PC-3 (cell line): Measurements from ENCODE around the gene LGI1. TPM values are rescaled to one million over a fixed set of nuclear protein-coding genes. Genes with fewer than 3 reads are reported as not detected.

ENCODE experiments used
- ATAC-seq: fragments of 200-7000 bp; cut with Tn5 transposase; 2 replicates; pipeline ENCODE4 v1.9.1; 2020; ENCODE audit warnings: mild to moderate bottlenecking, moderate library complexity
- BruUV-seq: library from RNA; stranded (reverse); fragments of 400-500 nt; replicated peaks from 2 replicates; lab custom pipeline; 2021; lab: Mats Ljungman, UMichigan
- CTCF ChIA-PET: fragments of 300-600 bp; sonication (Branson Sonifier 250); formaldehyde crosslinking; loops from one replicate; lab custom pipeline; 2022; ENCODE audit warnings: antibody characterized with exemption; lab: Charles Lee
- POLR2A ChIA-PET: fragments of 300-600 bp; sonication (Branson Sonifier 250); formaldehyde crosslinking; loops from one replicate; lab custom pipeline; 2022; ENCODE audit warnings: antibody characterized with exemption; ENCODE audit not compliant: unreplicated experiment; lab: Charles Lee
- DNase-seq: peaks from one replicate; pipeline ENCODE4 v3.0.0-alpha.2; 2015
- H2AFZ ChIP-seq: fragments of 300-600 bp; sonication (generic); 2 replicates; pipeline ENCODE4 v1.6.0; 2016; ENCODE audit warnings: antibody characterized with exemption, low read length
- H3F3A ChIP-seq: fragments of 300-600 bp; sonication (generic); one replicate; pipeline ENCODE4 v1.6.0; 2017; ENCODE audit warnings: antibody characterized with exemption, low read length, control low read depth, mild to moderate bottlenecking; ENCODE audit not compliant: unreplicated experiment
- H3K27ac ChIP-seq: fragments of 300-600 bp; sonication (generic); 2 replicates; pipeline ENCODE4 v1.5.1; 2016; ENCODE audit warnings: mild to moderate bottlenecking, low read length
- H3K27me3 ChIP-seq: fragments of 300-600 bp; sonication (generic); 2 replicates; pipeline ENCODE4 v1.6.1; 2016; ENCODE audit warnings: low read length, mixed read lengths
- H3K36me3 ChIP-seq: fragments of 300-600 bp; sonication (generic); 2 replicates; pipeline ENCODE4 v1.6.1; 2016; ENCODE audit warnings: low read depth, mixed run types, low read length, mixed read lengths
- H3K4me1 ChIP-seq: fragments of 300-600 bp; sonication (generic); 2 replicates; pipeline ENCODE4 v1.5.1; 2016; ENCODE audit warnings: low read length; ENCODE audit not compliant: insufficient read depth
- H3K4me2 ChIP-seq: fragments of 300-600 bp; sonication (generic); 2 replicates; pipeline ENCODE4 v1.6.0; 2016; ENCODE audit warnings: low read length
- H3K4me3 ChIP-seq: fragments of 300-600 bp; sonication (generic); 2 replicates; pipeline ENCODE4 v1.5.1; 2016; ENCODE audit warnings: mild to moderate bottlenecking, low read length, mixed read lengths
- H3K79me2 ChIP-seq: fragments of 300-600 bp; sonication (generic); 2 replicates; pipeline ENCODE4 v1.6.1; 2017; ENCODE audit warnings: low read length, mixed read lengths
- H3K9ac ChIP-seq: fragments of 300-600 bp; sonication (generic); 2 replicates; pipeline ENCODE4 v1.6.0; 2016; ENCODE audit warnings: mild to moderate bottlenecking, low read length
- H3K9me2 ChIP-seq: fragments of 300-600 bp; sonication (generic); replicated peaks from 2 replicates; pipeline ENCODE4 v1.6.1; 2016; ENCODE audit warnings: mixed run types, low read length, mixed read lengths
- H3K9me3 ChIP-seq: fragments of 300-600 bp; sonication (generic); 2 replicates; pipeline ENCODE4 v1.6.1; 2016; ENCODE audit warnings: low read length, mixed read lengths
- H4K20me1 ChIP-seq: fragments of 300-600 bp; sonication (generic); 2 replicates; pipeline ENCODE4 v1.6.1; 2016; ENCODE audit warnings: low read length, mixed read lengths
- CTCF ChIP-seq: fragments of 300-600 bp; sonication (generic); conservative IDR thresholded peaks from 2 replicates; pipeline ENCODE4 v1.5.1; 2017; ENCODE audit warnings: antibody characterized with exemption, low read depth, mild to moderate bottlenecking, low read length
- EZH2 ChIP-seq: fragments of 300-600 bp; sonication (generic); IDR thresholded peaks from one replicate; pipeline ENCODE4 v1.6.1; 2017; ENCODE audit warnings: antibody characterized with exemption, mild to moderate bottlenecking, low read length; ENCODE audit not compliant: unreplicated experiment
- EZH2phosphoT487 ChIP-seq: fragments of 300-600 bp; sonication (generic); IDR thresholded peaks from 2 replicates; pipeline ENCODE4 v1.6.1; 2018; ENCODE audit warnings: mild to moderate bottlenecking, antibody characterized with exemption, low read length, borderline replicate concordance
- intact Hi-C: fragments of 100-400 bp; cut with micrococcal nuclease; formaldehyde crosslinking; loops from 2 replicates; pipeline ENCODE4 v1.9.0; 2023
- total RNA-seq: library from RNA; depleted of rRNA; stranded (reverse); fragments of >200 nt; gene quantifications from 2 replicates; pipeline ENCODE4 v1.2.3, GENCODE V29; 2014

LGI1 gene
- total RNA-seq, 1 experiment from 2014 or later, result not detected

- Histone ChIP-seq H3K36me3 (no peaks in the 10 kb centered on the region), H2AFZ (no peak overlapping the region), H3K27me3 (0 out of 2 replicates have a peak, but pooled peaks cover 6% of the 10 kb centered on the region), H3K9me2 (no peaks in the 10 kb centered on the region), H3K4me2 (no peak overlapping the region), H3K27ac (no peak overlapping the region), H3K79me2 (no peaks in the 10 kb centered on the region), H3K9ac (no peak overlapping the region), H3K4me3 (no peak overlapping the region), H4K20me1 (no peaks in the 10 kb centered on the region), H3F3A (no peaks in the 10 kb centered on the region), H3K4me1 (no peaks in the 10 kb centered on the region), H3K9me3 (no peaks in the 10 kb centered on the region)
- TF ChIP-seq CTCF, result no peak
- POLR2A ChIA-PET, result no interaction called here
- DNase-seq, result no peak
- no TSS peak for BruUV-seq
- CTCF ChIA-PET, result no interaction called here
- ATAC-seq, result no peak
- intact Hi-C loops, result no loop called here
These were observed 32.7 kb downstream of the LGI1 start for GRCh38 chr10:93790439-93790838.

- no peak for ATAC-seq
- no peak for DNase-seq
- Histone ChIP-seq H4K20me1 (no peaks in the 10 kb centered on the region), H3K27me3 (0 out of 2 replicates have a peak, but pooled peaks cover 6% of the 10 kb centered on the region), H3K4me1 (no peaks in the 10 kb centered on the region), H3K4me3 (no peak overlapping the region), H2AFZ (no peak overlapping the region), H3K9ac (no peak overlapping the region), H3K27ac (no peak overlapping the region), H3K9me2 (no peaks in the 10 kb centered on the region), H3K36me3 (no peaks in the 10 kb centered on the region), H3K9me3 (no peaks in the 10 kb centered on the region), H3K4me2 (no peak overlapping the region), H3K79me2 (no peaks in the 10 kb centered on the region), H3F3A (no peaks in the 10 kb centered on the region)
- ChIA-PET POLR2A (no interaction called here), CTCF (interaction anchor here (0.5 kb wide), 1 partner anchor 49 kb away, joined by 3 read pairs; no protein-coding TSS in a partner anchor)
- TF ChIP-seq CTCF (no peak), EZH2 (no peak), EZH2phosphoT487 (no peak)
- no TSS peak for BruUV-seq
- intact Hi-C loops, result no loop called here
These were observed 38.4 kb downstream of the LGI1 start for GRCh38 chr10:93796167-93796566.

- TF ChIP-seq EZH2 (no peak), EZH2phosphoT487 (no peak), CTCF (no peak)
- Histone ChIP-seq H3K9me3 (no peaks in the 10 kb centered on the region), H3K79me2 (no peaks in the 10 kb centered on the region), H2AFZ (no peak overlapping the region), H3K9me2 (no peaks in the 10 kb centered on the region), H3K4me1 (no peaks in the 10 kb centered on the region), H3F3A (no peaks in the 10 kb centered on the region), H4K20me1 (no peaks in the 10 kb centered on the region), H3K36me3 (no peaks in the 10 kb centered on the region), H3K27me3 (no peaks in the 10 kb centered on the region), H3K4me3 (no peak overlapping the region), H3K9ac (no peak overlapping the region), H3K27ac (no peak overlapping the region), H3K4me2 (no peak overlapping the region)
- ATAC-seq (no peak), DNase-seq (no peak)
- POLR2A ChIA-PET, result no interaction called here
- BruUV-seq, result no TSS peak
- CTCF ChIA-PET, result no interaction called here
- intact Hi-C loops, result no loop called here
These were observed 40.1 kb downstream of the LGI1 start for GRCh38 chr10:93797825-93798224.
